NCI-H1105 (cell line): ENCODE results near the gene FAM53B.

Experiments
- DNase-seq: peaks from one replicate; lab custom pipeline; 2025; lab: John Stamatoyannopoulos, UW

The FAM53B gene

DNA sequence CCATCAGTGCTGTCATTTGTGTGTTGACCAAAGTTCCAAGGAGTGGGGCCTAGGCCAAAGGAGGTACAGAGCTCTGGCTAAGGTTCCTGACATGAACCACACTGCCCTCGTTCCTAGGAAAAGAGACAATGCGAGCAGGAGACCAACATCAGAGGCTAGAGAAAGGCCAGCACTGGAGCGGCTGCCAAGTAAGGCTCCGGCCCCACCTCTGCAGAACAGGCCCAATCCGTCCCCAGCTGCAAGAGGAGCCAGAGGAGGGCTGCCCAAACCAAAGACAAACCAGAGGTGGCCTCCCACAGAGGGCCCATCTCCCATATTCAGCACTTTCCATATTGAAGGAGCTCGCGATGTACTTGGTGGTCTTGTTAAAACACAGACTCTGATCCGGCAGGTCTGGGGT lies 81.0 kb downstream of the FAM53B start:
- DNase-seq = no peak

DNA sequence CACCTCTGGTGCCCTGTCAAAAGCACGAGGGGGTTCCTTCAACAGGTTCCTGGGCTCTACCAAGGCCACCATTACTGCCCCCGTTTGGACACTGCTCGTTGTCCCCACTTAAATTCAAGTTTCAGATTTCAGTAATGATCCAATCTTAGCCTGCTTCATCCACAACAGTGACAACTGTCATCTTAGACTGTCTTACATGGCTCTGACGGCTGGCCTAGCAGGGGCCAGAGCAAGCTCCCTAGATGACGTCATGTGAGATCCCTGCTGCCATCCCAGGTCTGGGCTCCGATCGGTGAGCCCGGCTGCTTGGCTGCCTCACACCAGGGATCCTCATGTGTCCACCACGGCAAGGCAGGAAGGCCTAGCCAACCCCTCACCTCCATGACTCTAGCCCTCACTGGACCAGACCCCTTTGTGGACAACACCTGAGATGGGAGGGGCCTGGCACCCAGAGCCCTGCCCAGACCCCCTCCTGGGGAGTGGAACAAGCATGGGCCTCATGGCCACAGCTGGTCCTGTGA lies 82.5 kb downstream of the FAM53B start:
- DNase-seq = no peak

GRCh38 chr10:124660404-124661125 lies 83.6 kb downstream of the FAM53B start:
- DNase-seq = no peak

GRCh38 chr10:124659380-124659779 lies 84.8 kb downstream of the FAM53B start:
- DNase-seq = no peak

DNA sequence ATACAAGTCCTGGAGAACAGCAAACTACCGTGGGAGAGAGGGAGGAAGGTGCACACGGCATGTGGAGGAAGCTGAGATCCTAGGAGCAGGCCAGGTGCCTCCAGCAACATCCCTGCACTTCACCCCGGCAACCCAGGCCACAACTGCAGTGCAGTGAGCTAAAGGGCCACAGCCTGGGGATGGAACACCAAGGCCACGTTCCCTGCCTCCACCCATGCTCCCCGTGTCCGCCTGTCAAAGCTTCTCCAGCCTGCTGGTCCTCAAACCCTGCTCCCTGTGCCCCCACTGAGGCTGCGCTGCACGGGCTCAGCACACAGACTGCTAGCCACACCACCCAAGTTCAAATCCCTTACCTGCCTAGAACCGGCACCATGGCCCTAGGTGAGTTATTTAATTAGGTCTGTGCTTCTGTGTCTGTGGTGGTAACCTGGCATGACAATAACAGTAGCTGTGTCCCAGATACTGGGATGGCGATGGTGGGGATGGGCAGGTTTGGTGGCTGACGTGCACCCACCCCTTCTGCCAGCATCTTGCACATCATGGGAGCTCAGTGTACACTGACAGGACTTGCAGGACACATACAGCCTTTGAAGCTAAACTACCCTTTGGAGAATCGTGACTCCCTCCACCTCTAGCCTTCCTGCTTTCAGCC lies 85.5 kb downstream of the FAM53B start:
- no peak for DNase-seq

GRCh38 chr10:124657806-124658205 lies 86.4 kb downstream of the FAM53B start:
- no peak for DNase-seq

DNA sequence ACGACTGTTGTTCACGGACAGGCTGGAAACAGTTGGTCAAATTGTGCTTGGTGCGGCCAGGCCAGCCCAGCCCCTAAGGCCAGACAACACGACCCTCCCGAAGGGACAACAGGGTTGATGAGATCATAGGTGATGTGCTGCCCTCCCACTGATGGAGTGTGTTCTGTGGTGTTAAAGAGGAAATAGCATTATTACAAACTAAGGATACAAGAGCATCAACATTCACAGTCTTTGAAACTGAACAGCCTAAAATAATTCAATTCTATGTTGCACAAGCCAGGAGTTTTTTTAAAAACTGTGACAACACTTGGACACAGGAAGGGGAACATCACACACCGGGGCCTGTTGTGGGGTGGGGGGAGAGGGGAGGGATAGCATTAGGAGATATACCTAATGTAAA lies 87.6 kb downstream of the FAM53B start:
- no peak for DNase-seq

GRCh38 chr10:124656113-124656490 lies 88.1 kb downstream of the FAM53B start:
- DNase-seq = no peak

GRCh38 chr10:124655191-124656112 lies 88.7 kb downstream of the FAM53B start:
- no peak for DNase-seq

DNA sequence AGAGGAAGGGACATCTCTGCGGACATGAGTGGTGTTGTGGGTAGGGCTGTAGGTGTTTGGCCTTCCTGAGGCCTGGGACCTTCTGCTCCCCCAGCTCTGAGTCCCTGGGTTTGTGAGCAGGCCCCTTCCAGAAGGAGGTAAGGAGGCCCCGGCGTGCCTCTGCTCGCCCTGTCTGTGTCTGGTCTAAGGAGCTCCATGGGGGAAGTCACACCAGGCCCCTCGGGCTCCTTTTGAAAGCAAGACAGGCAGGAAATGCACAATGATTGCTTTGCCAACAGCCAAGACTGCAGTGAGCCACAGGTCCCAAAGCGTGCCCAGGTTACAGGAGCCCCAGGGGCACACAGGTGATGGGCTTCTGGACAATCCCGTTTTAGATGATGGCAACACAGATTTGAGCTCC lies 89.5 kb downstream of the FAM53B start:
- no peak for DNase-seq

DNA sequence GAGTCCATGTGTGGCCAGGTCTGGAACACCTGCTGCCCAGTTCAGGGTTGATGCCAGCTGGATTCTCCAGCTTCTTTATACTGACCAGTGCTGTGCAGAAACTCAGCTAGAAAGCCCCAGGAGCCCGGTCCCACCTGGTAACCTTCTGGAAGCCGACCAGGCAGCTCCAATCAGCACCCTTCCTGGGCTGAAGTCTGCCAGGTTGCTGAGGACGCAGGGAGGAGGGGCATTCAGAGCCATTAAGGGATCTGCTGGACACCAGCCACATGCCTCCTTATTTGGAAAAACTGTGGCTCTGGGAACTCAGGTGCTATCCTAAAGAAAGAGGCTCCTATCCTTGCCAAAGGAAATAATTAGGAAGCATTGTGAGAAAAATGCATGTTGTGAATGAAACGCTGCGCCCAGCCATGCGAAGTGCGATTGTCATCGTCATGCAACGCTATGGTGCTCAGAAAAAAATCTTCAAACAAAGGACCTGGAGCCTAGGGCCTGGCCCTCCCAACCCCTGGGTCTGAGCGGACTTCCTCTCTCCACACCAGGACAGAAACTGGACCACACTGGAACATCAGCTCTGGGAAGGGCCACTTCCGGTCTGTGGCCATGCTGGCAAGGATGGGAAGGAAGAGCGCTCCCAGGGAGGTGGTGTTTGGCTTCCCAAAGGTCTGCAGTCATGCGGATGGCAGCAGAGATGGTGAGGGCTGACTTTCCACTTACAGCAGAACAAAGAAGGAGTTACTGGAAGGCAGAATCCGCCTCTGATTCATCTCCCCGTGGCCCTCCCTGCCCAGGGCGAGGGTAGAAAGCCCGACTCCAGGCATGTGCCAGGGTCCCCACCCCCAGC lies 90.1 kb downstream of the FAM53B start:
- peak; percentile 53 for DNase-seq

DNA sequence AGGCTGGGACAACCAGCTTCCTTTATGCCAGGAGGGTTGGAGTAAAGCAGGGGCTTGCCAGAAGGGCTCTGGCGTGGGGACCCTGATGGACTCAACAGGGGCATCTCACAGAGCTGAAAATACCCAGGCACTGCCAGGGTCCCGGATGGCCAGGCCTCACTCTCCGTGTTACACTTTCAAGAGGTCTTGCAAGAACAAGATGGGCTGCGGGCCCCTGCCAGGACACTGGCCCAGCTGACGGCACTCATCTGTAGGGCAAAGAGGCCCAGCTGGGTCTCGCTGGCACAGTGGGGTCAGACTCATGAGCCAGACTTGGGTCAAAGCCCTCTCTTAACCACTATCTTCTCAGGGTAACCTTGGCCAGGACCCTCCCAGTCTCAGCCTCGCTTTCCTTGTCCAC lies 90.9 kb downstream of the FAM53B start:
- no peak for DNase-seq

GRCh38 chr10:124652701-124653100 lies 91.5 kb downstream of the FAM53B start:
- no peak for DNase-seq

DNA sequence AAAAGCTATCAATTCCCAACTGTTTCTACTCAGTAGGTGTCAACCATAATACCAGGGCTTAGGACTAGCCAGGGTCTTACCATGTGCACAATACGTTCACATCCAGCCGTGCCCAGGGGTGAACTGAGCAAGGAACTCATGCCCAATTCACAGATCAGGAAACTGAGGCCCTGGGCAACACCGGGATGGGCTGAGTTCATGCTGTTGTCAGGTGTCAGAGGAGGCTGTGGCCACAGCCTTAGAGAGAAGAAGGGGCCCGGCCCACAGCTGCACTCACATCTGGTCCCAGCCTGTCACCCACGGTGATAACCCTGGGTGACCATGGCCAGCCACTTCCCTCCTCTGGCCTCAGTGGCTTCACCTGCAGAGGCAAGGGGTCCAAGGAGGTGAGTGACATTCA lies 92.0 kb downstream of the FAM53B start:
- DNase-seq = no peak

GRCh38 chr10:124651402-124651891 lies 92.7 kb downstream of the FAM53B start:
- no peak for DNase-seq

- no peak for DNase-seq
These were observed 93.3 kb downstream of the FAM53B start for GRCh38 chr10:124650820-124651401.

- DNase-seq = no peak
These were observed 93.9 kb downstream of the FAM53B start for GRCh38 chr10:124650263-124650662.

DNA sequence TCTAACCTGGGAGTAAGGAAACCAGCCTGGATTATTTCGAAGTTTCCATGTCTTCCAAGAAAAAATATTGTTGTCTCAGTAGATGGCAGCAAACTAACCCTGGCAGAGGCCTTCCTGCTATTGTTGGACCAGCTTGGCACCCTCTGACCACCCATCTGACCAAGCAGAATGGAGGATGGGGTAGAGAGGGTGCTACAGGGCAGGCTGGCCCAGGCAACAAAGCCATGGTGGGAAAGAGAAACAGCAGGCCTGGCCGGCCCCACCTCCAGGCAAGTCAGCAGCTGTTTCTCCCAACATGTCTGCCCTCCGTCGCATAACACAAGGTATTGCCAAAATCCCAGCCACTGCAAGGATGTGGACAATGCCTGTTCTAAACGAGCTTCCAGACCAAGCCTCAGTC lies 95.0 kb downstream of the FAM53B start:
- peak; percentile 16 for DNase-seq

GRCh38 chr10:124648738-124649137 lies 95.4 kb downstream of the FAM53B start:
- peak; percentile 63 for DNase-seq

DNA sequence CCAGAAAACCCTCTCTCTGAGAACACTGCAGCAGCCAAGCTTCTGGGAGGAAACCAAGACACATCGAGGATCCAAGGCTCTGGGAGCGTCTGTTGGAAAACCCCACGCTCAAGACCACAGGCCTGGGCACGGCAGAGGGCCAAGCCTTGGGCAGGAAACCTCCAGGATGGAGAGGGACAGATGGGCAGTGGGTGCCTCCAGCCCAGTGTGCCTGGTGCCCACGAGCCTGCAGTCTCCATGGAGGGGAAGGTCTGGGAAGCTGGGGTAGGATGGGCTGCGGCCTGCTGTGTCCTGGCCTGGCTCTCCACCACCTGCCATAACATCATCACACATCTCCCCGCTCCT lies 96.1 kb downstream of the FAM53B start:
- DNase-seq = no peak

DNA sequence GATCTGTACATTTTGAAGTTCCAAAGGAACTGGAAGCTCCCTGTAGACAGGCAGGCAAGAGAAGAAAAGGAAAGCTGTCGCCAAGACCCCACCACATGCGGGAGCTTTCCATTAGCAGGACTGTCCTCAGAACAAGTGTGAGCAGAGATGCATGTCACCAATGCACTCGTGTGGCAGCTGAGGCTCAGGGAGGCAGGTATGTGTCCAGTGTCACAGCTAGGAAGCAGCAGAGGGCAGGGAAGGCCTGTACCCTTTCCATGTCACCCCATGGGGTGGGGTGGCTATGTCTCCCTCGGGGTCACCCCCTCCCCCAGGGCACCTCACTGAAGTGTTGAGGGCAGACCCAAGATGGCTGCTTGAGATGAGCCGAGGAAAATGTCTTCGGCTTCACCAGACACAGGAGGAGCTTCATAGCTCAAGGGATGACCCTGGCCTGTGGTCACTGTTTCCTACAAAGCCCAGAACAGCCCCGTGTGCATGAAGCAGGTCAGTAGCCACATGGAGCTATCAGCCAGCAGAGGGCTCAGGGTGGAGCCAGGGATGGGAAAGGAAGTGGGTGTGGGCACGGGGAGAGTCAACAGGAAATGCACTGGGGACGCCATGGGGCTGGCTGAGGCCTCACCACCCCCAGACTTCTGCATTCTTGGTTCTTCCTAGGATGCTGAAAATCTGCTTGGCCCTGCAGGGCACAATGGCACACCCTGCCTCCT lies 96.6 kb downstream of the FAM53B start:
- no peak for DNase-seq
